SK-N-SH (cell line): ENCODE data around the gene THY1. TPM values are rescaled to one million over a fixed set of nuclear protein-coding genes. Genes with fewer than 3 reads are reported as not detected.

Experiments
- CTCF ChIA-PET: fragments of 300-600, 350-600 bp; formaldehyde crosslinking; extraction: SDS; loops from one replicate; lab custom pipeline; 2021; lab: Yijun Ruan, JAX
- POLR2A ChIA-PET: fragments of 350-600 bp; sonication (Branson Sonifier 250); formaldehyde crosslinking; extraction: SDS; loops from one replicate; lab custom pipeline; 2020; ENCODE audit warnings: antibody characterized with exemption, inconsistent platforms; lab: Yijun Ruan, JAX
- DNase-seq: peaks from one replicate; pipeline ENCODE4 v3.0.0; 2012
- H2AFZ ChIP-seq: fragments of 200-600 bp; sonication (generic); 2 replicates; pipeline ENCODE4 v1.8.1; 2016; ENCODE audit warnings: antibody characterized with exemption, mild to moderate bottlenecking, low read depth
- H3F3A ChIP-seq: fragments of 200-600 bp; sonication (generic); replicated peaks from 2 replicates; pipeline ENCODE3; 2016; ENCODE audit warnings: antibody characterized with exemption, mild to moderate bottlenecking; ENCODE audit not compliant: insufficient read depth
- H3K27ac ChIP-seq, 2 experiments: fragments of 200-500 bp in 1 of 2; fragments of 200-600 bp in 1 of 2; sonication (Bioruptor generic) in 1 of 2; sonication (generic), shearing (Covaris generic) in 1 of 2; 2 replicates each; pipeline versions ENCODE4 v1.5.1 to v1.6.1; 2014 to 2016; ENCODE audit warnings: low read depth in 2 of 2, inconsistent platforms in 1 of 2, low read length in 1 of 2, mild to moderate bottlenecking in 1 of 2, mixed read lengths in 1 of 2
- H3K27me3 ChIP-seq: fragments of 200-600 bp; sonication (generic), shearing (Covaris generic); 2 replicates; pipeline ENCODE4 v1.6.1; 2016; ENCODE audit warnings: mixed run types; ENCODE audit not compliant: insufficient read depth
- H3K36me3 ChIP-seq, 2 experiments: fragments of 200-500 bp in 1 of 2; fragments of 200-600 bp in 1 of 2; sonication (Bioruptor generic) in 1 of 2; sonication (generic) in 1 of 2; replicated peaks in 1 of 2; 2 replicates each; pipeline versions ENCODE3 to v1.5.1; 2014 to 2016; ENCODE audit warnings: low read length in 1 of 2, mild to moderate bottlenecking in 1 of 2; ENCODE audit not compliant: insufficient read depth in 2 of 2, control insufficient read depth in 1 of 2
- H3K4me1 ChIP-seq, 2 experiments: fragments of 200-500 bp in 1 of 2; fragments of 200-600 bp in 1 of 2; sonication (Bioruptor generic) in 1 of 2; sonication (generic), shearing (Covaris generic) in 1 of 2; 2 replicates each; pipeline versions ENCODE4 v1.5.1 to v1.6.1; 2014 to 2016; ENCODE audit warnings: low read depth in 1 of 2, low read length in 1 of 2, mixed run types in 1 of 2; ENCODE audit not compliant: insufficient read depth in 2 of 2, control insufficient read depth in 1 of 2
- H3K4me2 ChIP-seq: fragments of 200-600 bp; sonication (generic), shearing (Covaris generic); 2 replicates; pipeline ENCODE4 v1.6.1; 2017; ENCODE audit warnings: mixed run types
- H3K4me3 ChIP-seq, 2 experiments: fragments of 200-500 bp in 1 of 2; fragments of 200-600 bp in 1 of 2; sonication (Bioruptor generic) in 1 of 2; sonication (generic), shearing (Covaris generic) in 1 of 2; 2 replicates each; pipeline versions ENCODE4 v1.5.1 to v1.8.1; 2014 to 2016; ENCODE audit warnings: low read depth in 2 of 2, inconsistent platforms in 1 of 2, low read length in 1 of 2, mild to moderate bottlenecking in 1 of 2, mixed read lengths in 1 of 2, moderate library complexity in 1 of 2
- H3K79me2 ChIP-seq: fragments of 200-600 bp; sonication (generic); 2 replicates; pipeline ENCODE4 v1.8.1; 2017; ENCODE audit warnings: mild to moderate bottlenecking; ENCODE audit not compliant: insufficient read depth
- H3K9ac ChIP-seq: fragments of 200-600 bp; sonication (generic); 2 replicates; pipeline ENCODE4 v1.6.1; 2017; ENCODE audit warnings: mixed run types
- H3K9me2 ChIP-seq: fragments of 200-600 bp; sonication (generic); 2 replicates; pipeline ENCODE4 v1.6.1; 2017; ENCODE audit warnings: mixed run types
- H3K9me3 ChIP-seq: fragments of 200-600 bp; sonication (generic); 2 replicates; pipeline ENCODE4 v1.6.1; 2017; ENCODE audit warnings: mixed run types, mild to moderate bottlenecking, moderate library complexity
- H4K20me1 ChIP-seq: fragments of 200-600 bp; sonication (generic); 2 replicates; pipeline ENCODE4 v1.6.1; 2017; ENCODE audit warnings: mild to moderate bottlenecking, mixed run types; ENCODE audit not compliant: insufficient read depth
- CTCF ChIP-seq: fragments of 200-600 bp; sonication (generic); IDR thresholded peaks from 2 replicates; pipeline ENCODE4 v1.6.1; 2017; ENCODE audit warnings: antibody characterized with exemption, mild to moderate bottlenecking, moderate library complexity
- FOXM1 ChIP-seq: IDR thresholded peaks from 2 replicates; pipeline ENCODE4 v1.4.0; 2012; ENCODE audit warnings: low read depth, mild to moderate bottlenecking
- MAX ChIP-seq: IDR thresholded peaks from 2 replicates; pipeline ENCODE4 v1.4.0; 2012; ENCODE audit warnings: low read depth
- NFIC ChIP-seq: IDR thresholded peaks from 2 replicates; pipeline ENCODE4 v1.4.0; 2012; ENCODE audit warnings: borderline replicate concordance
- RXRA ChIP-seq: IDR thresholded peaks from 2 replicates; pipeline ENCODE4 v1.4.0; 2012; ENCODE audit warnings: low read depth, mild to moderate bottlenecking, borderline replicate concordance
- ZBTB33 ChIP-seq: IDR thresholded peaks from 2 replicates; pipeline ENCODE4 v1.4.0; 2012; ENCODE audit warnings: low read depth, borderline replicate concordance
- WGBS: methylation state at CpG from one replicate; pipeline ENCODE4 v1.1.6; 2017; ENCODE audit warnings: low lambda C conversion rate; 5-methylcytosine and 5-hydroxymethylcytosine counted together
- polyA plus RNA-seq, 3 experiments: library from polyadenylated mRNA; depleted of rRNA; stranded (reverse); fragments of >200 nt; gene quantifications; 2 replicates each; pipeline ENCODE4 v1.2.3, GENCODE V29; 2012
- TF ChIP-seq, protein P1 (sequence below): IDR thresholded peaks from 2 replicates; pipeline ENCODE4 v1.6.1; 2012; ENCODE audit warnings: mild to moderate bottlenecking, low read depth, low read length, moderate library complexity
- TF ChIP-seq, protein P2 (sequence below): IDR thresholded peaks from 2 replicates; pipeline ENCODE4 v1.4.0; 2012; ENCODE audit warnings: low read depth, borderline replicate concordance

THY1 gene
- polyA plus RNA-seq, 1 of the 3 experiments (the other 2 are of a cell fraction): 1,091 TPM

DNA sequence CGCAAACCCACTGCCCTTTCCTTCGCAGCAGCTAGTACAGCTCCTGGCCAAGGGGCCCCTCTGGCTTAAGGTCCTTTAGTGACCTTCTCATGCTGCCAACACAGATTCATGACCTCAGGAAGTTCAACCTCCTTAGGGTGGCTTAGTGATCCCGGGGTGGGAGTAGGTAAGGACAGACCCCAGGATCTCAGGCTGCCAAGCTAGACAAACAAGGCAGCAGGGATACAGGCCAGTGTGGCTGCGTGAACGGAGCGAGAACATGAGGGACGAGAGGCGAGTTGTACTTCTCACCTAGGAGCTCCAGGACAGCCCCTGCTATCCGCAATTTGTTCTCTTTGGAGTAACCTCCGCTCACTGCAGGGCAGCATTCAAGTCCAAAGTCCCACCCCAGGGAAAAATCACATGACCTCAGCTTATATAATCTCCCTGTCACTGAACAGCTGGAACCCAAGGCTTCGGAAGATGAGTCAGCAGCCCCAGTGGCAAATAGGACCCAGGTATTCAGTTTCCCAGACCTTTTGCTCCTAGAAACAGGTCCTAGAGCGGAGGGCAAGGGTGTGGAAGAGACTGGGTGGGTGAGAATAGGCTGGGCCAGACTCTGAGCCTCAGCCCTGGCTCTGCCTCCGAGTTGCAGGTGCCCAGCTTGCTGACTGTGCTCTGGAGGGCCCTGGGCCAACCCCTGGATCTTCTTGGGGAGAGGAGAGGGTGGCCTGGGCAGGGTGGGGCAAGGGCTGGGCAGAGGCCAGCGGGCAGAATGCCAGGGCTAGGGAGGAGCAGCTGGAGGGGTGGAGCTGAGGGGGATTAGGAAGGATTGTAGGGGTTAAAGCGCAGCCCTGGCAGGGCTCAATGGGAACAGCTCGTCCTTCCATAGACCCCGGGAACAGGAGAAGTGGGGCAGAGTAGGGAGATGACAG lies 54.6 kb downstream of the THY1 start:
- Histone ChIP-seq H3K27me3 (no peaks in the 10 kb centered on the region), H3K9me3 (no peaks in the 10 kb centered on the region), H3K4me1 (peaks cover 24 to 86% of the 10 kb centered on the region in 2 experiments; a peak in 3 of 4 replicates), H3K9ac (no peak overlapping the region), H3K4me2 (no peak overlapping the region), H2AFZ (no peak overlapping the region), H3F3A (no peaks in the 10 kb centered on the region), H3K9me2 (no peaks in the 10 kb centered on the region), H3K36me3 (no peaks in the 10 kb centered on the region), H3K27ac (peak overlapping the region in 1 of 2 experiments; percentile 85; a peak in 2 of 4 replicates), H3K79me2 (no peaks in the 10 kb centered on the region), H4K20me1 (no peaks in the 10 kb centered on the region), H3K4me3 (no peak overlapping the region)
- ChIA-PET POLR2A (interaction anchor here (1.3 to 1.4 kb wide), 2 partner anchors 15 to 31 kb away, joined by 3 read pairs; no protein-coding TSS in a partner anchor), CTCF (interaction anchor here (0.6 to 22.5 kb wide), 11 partner anchors 11 to 361 kb away, joined by 3 to 390 read pairs (median 4); partner anchors contain the start of genes C1QTNF5 and USP2)
- 75% methylated on average over 17 of the region's 17 CpGs for WGBS
- TF ChIP-seq, protein P1, sequence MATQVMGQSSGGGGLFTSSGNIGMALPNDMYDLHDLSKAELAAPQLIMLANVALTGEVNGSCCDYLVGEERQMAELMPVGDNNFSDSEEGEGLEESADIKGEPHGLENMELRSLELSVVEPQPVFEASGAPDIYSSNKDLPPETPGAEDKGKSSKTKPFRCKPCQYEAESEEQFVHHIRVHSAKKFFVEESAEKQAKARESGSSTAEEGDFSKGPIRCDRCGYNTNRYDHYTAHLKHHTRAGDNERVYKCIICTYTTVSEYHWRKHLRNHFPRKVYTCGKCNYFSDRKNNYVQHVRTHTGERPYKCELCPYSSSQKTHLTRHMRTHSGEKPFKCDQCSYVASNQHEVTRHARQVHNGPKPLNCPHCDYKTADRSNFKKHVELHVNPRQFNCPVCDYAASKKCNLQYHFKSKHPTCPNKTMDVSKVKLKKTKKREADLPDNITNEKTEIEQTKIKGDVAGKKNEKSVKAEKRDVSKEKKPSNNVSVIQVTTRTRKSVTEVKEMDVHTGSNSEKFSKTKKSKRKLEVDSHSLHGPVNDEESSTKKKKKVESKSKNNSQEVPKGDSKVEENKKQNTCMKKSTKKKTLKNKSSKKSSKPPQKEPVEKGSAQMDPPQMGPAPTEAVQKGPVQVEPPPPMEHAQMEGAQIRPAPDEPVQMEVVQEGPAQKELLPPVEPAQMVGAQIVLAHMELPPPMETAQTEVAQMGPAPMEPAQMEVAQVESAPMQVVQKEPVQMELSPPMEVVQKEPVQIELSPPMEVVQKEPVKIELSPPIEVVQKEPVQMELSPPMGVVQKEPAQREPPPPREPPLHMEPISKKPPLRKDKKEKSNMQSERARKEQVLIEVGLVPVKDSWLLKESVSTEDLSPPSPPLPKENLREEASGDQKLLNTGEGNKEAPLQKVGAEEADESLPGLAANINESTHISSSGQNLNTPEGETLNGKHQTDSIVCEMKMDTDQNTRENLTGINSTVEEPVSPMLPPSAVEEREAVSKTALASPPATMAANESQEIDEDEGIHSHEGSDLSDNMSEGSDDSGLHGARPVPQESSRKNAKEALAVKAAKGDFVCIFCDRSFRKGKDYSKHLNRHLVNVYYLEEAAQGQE: no peak
- TF ChIP-seq, protein P2, sequence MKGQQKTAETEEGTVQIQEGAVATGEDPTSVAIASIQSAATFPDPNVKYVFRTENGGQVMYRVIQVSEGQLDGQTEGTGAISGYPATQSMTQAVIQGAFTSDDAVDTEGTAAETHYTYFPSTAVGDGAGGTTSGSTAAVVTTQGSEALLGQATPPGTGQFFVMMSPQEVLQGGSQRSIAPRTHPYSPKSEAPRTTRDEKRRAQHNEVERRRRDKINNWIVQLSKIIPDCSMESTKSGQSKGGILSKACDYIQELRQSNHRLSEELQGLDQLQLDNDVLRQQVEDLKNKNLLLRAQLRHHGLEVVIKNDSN: no peak; the same call in 1 of the 2 replicates
- peak; percentile 40; the same call in 1 of the 2 replicates for TF ChIP-seq NFIC
- TF ChIP-seq RXRA: no peak
- no peak for TF ChIP-seq CTCF
- no peak for TF ChIP-seq MAX
- no peak for TF ChIP-seq ZBTB33
- TF ChIP-seq FOXM1: no peak
- peak; percentile 54 for DNase-seq
